Stimulated activated CD8-positive, alpha-beta memory T cell treated with anti-CD3 and anti-CD28 coated beads, Interleukin-4, amount 100 ng/mL, for 1 hour (primary cell): ENCODE measurements around the gene GGT1.
"Not testable (repeated sequence)": the region's sequence is repeated elsewhere in the genome, so short reads cannot be mapped to it uniquely, and the experiment has no call there.

Experiments used
- DNase-seq, 2 donors: peaks; one replicate each; pipeline ENCODE4 v3.0.0-alpha.2; 2020; ENCODE audit warnings: low read depth in 2 of 2, low spot score in 1 of 2

Gene GGT1

GRCh38 chr22:24595863-24596262 is 7.1 kb upstream of the GGT1 start:
- no peak for DNase-seq

GRCh38 chr22:24597076-24597475 is 5.9 kb upstream of the GGT1 start:
- DNase-seq = not testable (repeated sequence)

DNA sequence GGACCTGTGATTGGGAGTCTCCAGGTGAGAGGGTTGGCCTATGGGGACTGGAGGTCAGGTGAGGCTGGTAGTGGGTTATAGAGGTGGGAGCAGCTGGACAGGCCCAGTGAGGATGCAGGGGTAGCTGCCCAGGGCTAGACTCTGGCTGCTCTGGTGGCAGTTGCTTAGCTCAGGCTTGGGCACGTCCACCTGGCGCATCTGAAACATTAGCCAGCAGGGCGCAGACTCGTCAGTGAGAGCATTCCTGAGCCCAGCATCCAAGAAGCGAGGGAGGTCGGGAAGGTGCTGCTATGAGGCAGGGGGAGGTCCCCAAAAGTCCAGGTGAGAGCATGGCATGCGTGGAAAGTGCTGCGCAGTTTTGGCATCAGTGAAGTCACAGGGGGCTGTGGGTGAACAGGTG is 3.5 kb upstream of the GGT1 start:
- DNase-seq = no peak

GRCh38 chr22:24599958-24600715 is 2.9 kb upstream of the GGT1 start:
- DNase-seq = not testable (repeated sequence)

DNA sequence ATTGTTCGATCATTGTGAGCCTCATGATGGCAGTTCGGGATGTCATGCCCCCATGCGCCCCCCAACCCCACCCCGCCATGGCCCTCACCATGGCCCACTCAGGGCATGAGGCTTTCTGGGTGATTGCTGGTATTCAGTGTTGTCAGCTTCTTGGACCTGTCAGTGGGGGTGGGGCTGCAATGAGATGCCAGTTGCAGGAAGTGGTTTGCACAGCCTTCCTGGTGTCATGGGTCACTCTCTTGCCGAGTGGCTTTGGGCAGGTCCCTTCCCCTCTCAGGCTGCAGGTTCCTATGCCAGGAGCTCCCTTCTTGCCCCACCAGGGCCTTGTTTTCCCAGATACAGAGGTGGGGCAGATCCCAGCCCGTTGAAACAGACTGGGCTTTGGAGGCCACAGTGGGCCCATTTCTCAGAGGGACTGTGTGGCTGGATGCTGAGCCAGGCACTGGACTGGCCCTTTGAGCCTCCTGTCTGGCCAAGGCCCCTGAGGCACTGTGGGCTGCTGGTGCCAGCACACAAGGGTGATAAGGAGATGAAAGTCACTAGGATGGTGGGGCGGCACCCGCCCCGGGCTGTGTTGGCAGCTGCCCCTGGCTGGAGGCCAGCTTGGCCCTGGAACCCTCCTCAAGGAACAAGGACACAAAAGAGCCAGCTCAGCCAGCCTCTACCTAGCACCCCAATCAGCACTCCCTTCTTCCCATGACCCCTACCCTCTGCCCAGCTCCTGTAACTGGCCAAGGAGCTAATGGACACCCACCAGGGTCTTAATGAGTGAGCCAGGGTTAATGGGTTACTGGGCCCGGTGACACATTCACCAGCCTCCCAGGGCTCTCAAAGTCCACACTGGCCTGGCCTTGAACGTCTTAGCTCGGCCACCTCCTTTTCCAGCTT is 1.5 kb upstream of the GGT1 start:
- DNase-seq = no peak

- DNase-seq = not testable (repeated sequence)
Observed at GRCh38 chr22:24602105-24602749, 766 bp upstream of the GGT1 start.

GRCh38 chr22:24603770-24604629 is 1.0 kb downstream of the GGT1 start:
- not testable (repeated sequence) for DNase-seq

GRCh38 chr22:24606340-24606739 is 3.3 kb downstream of the GGT1 start:
- not testable (repeated sequence) for DNase-seq

- DNase-seq = not testable (repeated sequence)
Observed at GRCh38 chr22:24607429-24607983, 4.5 kb downstream of the GGT1 start.

- not testable (repeated sequence) for DNase-seq
Observed at GRCh38 chr22:24608327-24608726, 5.3 kb downstream of the GGT1 start.

GRCh38 chr22:24609888-24610287 is 6.9 kb downstream of the GGT1 start:
- DNase-seq = not testable (repeated sequence)

GRCh38 chr22:24614794-24615193 is 11.8 kb downstream of the GGT1 start:
- not testable (repeated sequence) for DNase-seq

- DNase-seq = not testable (repeated sequence)
Observed at GRCh38 chr22:24621244-24621643, 18.3 kb downstream of the GGT1 start.

DNA sequence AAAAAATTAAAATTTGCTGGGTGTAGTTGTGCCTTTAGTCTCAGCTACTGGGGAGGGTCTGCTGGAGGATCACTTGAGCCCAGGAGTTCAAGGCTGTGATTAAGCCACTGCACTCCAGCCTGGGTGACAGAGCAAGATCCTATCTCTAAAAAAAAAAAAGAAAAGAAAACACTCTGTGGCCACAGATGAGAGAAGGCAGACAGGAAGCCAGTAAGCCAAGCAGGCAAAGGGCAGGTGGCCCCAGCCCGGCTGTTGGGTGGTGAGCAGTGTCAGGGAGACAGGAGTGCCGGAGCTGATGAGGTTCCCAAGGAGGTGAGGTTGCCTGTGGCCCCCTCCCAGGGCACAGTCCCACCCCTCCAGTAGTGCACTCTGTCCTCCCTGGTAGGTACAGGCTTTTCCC is 19.6 kb downstream of the GGT1 start:
- not testable (repeated sequence) for DNase-seq

GRCh38 chr22:24627911-24628310 is 24.9 kb downstream of the GGT1 start:
- not testable (repeated sequence) for DNase-seq

DNA sequence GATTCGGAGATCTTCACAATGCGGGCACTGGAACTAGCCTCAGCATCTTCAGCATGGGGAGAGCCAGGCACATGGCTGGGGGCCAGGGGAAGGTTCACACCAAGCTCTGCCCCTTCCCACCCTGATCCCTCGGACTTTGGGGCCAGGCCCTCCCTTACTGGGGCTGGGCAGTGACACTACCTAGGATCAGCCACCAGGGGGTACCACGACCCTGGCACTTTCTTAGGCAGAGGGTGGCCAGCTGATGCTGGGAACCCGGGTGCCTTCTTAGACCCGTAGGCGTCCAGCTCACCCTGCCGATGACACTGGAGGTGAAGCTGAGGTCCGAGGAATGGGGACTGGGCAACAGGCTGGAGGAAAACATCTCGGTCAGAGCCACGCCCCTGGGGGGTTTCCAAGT is 26.1 kb downstream of the GGT1 start:
- not testable (repeated sequence) for DNase-seq

DNA sequence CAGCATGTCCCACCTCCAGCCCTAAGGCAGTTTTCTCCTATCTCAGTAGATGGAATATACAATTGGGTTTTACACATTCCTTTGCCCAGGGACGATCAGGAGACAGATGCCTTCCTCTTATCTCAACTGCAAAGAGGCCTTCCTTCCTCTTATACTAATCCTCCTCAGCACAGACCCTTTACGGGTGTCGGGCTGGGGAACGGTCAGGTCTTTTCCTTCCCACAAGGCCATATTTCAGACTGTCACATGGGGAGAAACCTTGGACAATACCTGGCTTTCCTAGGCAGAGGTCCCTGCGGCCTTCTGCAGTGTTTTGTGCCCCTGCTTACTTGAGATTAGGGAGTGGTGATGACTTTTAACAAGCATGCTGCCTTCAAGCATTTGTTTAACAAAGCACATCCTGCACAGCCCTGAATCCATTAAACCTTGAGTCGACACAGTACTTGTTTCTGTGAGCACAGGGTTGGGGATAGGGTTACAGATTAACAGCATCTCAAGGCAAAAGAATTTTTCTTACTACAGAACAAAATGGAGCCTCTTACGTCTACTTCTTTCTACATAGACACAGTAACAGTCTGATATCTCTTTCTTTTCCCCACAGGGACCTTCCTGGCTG is 27.9 kb downstream of the GGT1 start:
- DNase-seq = not testable (repeated sequence)

- DNase-seq = not testable (repeated sequence)
Observed at GRCh38 chr22:24631430-24632122, 28.6 kb downstream of the GGT1 start.

DNA sequence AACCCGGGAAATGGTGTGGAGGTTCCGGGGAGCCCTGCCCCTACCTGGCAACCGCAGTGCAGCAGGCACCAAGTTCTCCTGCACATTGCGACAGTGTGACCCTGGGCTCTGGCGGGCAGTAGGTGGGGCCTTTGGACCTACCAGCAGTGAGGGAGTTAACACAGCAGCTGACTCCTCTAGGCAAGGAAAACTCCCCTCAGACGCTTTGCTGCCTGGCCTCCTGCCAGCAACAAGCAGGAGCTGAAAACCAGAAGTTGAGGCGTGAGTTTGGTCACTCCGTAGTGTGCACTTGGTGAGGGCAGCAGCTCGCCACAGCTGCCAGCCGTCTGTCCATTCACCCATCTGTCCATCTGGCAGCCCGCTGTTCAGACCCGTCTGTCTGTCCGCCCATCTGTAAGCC is 29.6 kb downstream of the GGT1 start:
- not testable (repeated sequence) for DNase-seq
